Stimulated activated CD4-positive, alpha-beta T cell treated with anti-CD3 and anti-CD28 coated beads, Interleukin-12 subunit alpha, Interleukin-12 subunit beta, amount 100 ng/mL, for 4 hours (primary cell): ENCODE data around the gene KCNT1.

ENCODE experiments used
- DNase-seq: peaks from one replicate; pipeline ENCODE4 v3.0.0-alpha.2; 2020

KCNT1 gene

GRCh38 chr9:135749171-135750045 lies 47.4 kb downstream of the KCNT1 start:
- DNase-seq, result no peak

- no peak for DNase-seq
Observed at GRCh38 chr9:135750786-135751185, 48.8 kb downstream of the KCNT1 start.

GRCh38 chr9:135751501-135751900 lies 49.5 kb downstream of the KCNT1 start:
- no peak for DNase-seq

DNA sequence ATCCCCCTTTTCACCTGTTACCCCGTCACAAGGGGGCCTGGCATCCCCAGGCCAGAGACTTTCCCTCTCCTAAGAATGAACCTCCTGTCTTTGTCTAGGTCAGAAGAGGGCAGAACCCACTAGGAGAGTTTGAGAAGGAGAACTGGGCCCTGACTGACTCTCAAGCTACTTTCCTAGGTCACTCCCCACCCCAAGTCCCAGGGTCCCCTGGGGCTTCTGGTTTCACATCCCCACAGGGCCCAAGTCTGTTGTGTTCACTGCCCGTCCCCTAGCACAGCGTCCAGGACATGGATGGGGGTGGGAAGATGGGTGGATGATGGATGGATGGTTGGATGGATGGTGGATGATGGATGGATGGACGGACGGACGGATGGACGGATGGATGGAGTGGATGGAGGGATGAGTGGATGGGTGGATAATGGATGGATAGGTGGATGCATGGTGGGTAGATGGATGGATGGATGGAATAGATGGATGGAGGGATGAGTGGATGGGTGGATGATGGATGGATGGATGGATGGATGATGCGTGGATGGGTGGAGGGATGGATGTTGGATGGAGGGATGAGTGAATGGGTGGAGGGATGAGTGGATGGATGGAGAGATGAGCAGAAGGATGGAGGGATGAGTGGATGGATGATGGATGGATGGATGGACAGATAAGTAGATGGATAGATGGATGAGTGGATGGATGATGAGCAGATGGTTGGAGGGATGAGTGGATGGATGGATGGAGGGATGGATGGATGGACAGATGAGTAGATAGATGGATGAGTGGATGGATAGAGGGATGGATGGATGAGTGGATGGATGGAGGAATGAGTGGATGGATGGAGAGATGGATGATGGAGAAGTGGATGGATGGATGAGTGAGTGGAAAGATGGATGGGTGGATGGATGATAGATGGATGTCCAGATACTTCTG lies 50.6 kb downstream of the KCNT1 start:
- no peak for DNase-seq

DNA sequence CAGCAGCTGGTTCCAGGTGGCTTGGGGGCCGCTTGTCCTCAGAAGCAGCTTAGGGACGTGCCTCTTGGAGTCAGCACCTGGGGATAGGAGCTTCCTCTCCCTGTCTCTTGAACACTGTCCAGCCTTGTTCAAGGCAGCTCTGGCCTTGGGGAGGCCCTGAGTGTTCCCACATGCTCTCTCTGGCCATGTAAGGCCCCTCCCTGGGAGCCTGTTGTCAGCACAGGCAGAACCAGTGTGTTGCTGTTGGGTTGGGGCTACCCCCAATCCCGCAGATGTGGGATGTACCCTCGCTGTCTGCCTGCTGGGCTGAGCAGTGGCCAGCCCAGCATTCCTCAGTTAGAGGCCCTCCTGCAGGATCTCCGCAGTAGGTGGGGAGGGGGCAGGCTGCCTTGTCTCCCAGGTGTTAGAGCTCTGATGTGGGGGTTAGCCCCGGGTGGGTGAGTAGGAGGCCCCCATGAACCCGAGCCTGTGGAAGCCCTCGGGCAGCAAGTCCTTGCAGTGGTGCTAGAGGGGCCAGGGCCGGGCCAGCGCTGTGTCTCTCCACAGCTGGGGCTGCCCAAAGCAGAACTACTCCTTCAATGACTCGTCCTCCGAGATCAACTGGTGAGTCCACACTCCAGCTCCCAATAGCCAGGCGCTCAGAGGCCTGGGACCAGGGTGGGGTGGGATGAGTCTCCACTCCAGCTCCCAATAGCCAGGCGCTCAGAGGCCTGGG lies 51.6 kb downstream of the KCNT1 start:
- DNase-seq, result no peak

GRCh38 chr9:135756576-135756975 lies 54.6 kb downstream of the KCNT1 start:
- DNase-seq, result no peak

DNA sequence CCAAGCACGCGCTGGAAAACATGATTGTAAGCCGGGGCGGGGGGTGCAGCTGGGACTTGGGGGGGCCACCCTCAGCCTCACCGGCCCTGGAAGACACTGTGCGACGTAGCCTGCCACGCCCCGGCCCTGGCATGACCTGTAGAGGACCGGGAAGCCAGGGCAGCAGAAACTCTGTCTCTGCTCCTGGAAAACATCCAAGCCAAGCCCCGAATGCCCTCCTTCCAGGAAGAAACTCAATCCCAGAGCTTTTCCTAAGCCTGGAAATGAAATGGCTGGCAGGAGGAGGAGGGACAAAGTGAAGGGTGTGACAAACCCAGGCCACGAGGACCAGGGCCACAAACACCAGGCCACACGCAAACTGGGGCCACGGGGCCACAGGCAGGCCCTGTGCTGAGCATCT lies 55.4 kb downstream of the KCNT1 start:
- DNase-seq, result no peak

GRCh38 chr9:135758056-135758455 lies 56.1 kb downstream of the KCNT1 start:
- no peak for DNase-seq

DNA sequence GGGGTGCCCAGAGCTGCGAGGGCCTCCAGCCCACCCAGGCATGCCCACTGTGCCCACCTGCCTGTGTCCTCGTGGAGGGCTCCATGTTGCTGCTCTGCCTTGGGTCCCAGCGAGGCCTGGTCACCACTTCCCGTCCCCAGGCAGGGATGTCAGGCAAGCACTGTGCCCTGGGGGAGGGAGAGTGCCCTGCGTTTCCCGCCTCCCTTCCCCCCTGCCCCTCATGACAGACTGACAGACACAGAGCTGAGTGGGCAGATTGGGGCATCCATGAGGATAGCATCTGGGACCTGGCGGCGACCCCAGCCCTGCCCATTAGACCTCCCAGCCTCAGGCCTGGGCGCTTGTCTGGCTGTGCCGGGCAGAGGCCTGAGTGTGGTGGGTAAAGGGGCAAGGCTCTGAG lies 56.9 kb downstream of the KCNT1 start:
- DNase-seq, result no peak

GRCh38 chr9:135759676-135760300 lies 57.8 kb downstream of the KCNT1 start:
- DNase-seq, result no peak

DNA sequence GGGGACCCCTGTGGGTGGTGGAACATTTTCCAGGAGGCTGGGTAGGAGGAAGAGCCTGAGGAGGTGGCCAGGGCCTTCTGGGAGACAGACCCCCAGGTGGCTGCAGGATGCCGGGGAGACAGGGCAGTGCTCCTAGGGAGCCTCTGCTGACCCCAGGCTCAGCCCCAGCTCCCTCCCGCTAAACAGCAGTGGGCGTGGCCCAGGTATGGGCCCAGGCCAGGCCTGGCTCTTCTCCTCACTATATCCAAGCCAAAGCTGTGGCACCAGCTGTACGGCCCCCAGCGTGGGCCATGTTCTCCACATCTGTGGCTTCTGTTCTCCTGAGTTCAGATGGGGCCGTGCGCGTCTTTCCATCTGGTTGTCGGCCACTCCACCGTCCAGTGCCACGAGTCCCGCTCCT lies 58.5 kb downstream of the KCNT1 start:
- no peak for DNase-seq

- DNase-seq, result no peak
Observed at GRCh38 chr9:135761150-135761844, 59.3 kb downstream of the KCNT1 start.

GRCh38 chr9:135761845-135762168 lies 59.8 kb downstream of the KCNT1 start:
- DNase-seq, result no peak

GRCh38 chr9:135762921-135763320 lies 60.9 kb downstream of the KCNT1 start:
- no peak for DNase-seq

DNA sequence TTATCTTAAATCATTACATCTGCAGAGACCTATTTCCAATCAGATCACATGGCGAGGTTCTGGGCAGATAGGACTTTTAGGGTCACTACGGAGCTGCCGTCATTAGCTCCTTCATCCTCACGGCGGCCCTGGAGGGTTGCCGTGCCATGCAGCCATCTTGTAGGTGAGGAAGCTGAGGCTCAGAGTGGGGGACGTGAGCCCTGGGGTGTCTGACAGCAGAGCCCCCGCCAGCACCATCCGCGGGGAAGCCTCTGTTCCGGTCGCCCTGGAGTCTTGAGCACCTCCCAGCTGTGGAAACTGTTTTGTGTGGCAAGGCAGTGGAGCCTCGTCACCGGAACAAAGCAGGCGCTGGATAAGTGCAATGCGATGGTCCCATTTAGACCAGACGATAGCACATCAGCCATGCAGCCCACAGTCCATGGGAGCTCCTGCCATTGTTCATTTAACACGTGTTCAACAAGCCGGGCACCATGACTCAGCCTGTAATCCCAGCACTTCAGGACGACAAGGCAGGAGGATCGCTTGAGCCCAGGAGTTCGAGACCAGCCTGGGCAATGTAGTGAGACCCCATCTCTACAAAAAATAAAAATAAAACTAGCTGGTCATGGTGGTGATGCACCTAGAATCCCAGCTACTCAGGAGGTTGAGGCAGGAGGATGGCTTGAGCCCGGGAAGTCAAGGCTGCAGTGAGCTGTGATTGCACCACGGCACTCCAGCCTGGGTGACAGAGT lies 61.9 kb downstream of the KCNT1 start:
- DNase-seq, result no peak

DNA sequence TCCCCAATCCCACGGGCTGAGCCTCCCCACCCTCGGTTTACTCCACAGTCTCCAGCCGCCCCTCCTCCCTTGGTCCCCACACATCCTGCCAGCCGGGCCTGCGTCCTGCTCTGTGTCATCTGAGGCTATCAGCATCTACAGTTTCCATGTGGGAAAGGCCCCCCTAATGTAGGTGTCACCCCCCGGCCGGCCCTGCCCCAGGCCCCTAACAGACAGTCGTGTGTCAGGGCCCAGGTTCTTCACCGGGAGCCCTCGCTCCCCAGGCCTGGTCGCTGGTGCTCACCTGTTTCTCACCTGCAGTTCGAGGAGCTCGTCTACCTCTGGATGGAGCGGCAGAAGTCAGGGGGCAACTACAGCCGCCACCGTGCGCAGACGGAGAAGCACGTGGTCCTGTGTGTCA lies 62.7 kb downstream of the KCNT1 start:
- DNase-seq, result no peak

DNA sequence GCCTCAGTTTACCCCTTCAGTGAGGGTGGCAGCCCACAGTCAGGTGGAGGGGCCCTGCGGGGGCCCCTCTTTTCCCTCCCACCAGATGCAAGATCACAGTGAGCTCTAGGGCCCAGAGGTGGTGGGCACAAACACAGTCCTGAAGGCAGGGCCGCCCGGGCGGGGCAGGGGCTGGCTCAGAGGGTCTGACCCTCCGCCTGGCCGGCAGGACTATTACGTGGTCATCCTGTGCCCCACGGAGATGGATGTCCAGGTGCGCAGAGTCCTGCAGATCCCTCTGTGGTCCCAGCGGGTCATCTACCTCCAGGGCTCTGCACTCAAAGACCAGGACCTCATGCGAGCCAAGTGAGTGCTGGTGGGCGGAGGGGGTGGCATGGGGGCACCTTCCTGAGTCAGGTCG lies 63.4 kb downstream of the KCNT1 start:
- no peak for DNase-seq

GRCh38 chr9:135766251-135766650 lies 64.3 kb downstream of the KCNT1 start:
- DNase-seq, result no peak

- no peak for DNase-seq
Observed at GRCh38 chr9:135766707-135767106, 64.7 kb downstream of the KCNT1 start.

DNA sequence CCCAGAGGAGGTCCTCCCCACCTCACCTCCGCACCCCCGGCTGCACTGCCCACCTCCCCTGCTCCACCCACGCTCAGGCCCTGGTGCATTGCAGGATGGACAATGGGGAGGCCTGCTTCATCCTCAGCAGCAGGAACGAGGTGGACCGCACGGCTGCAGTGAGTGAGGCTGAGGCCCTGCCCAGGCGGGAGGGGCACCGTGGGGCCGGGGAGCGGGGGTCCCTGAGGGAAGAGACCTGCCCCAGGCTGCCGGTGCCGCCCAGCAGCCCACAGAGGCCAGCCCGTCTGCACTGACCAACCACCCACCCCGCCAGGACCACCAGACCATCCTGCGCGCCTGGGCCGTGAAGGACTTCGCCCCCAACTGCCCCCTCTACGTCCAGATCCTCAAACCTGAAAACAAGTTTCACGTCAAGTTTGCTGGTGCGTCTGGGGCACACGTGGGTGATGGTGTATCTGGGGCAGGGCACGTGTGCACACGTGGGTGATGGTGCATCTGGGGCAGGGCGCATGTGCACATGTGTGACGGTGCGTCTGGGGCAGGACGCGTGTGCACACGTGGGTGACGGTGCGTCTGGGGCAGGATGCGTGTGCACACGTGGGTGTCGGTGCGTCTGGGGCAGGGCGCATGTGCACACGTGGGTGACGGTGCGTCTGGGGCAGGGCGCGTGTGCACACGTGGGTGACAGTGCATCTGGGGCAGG lies 66.7 kb downstream of the KCNT1 start:
- DNase-seq, result no peak
